ENCODE results near the gene OR6M1. TPM values are rescaled to one million over a fixed set of nuclear protein-coding genes. Genes with fewer than 3 reads are reported as not detected.

OR6M1 gene
- total and polyA plus RNA-seq, 2 of the 13 experiments (the other 11 are each of a cell fraction or from before 2014, with no cell fraction given): not detected

GRCh38 chr11:123829745-123830144, 23.6 kb upstream of the OR6M1 start:
- H3K4me3 ChIP-seq (replicated peaks in 1 of 3; ENCODE audit: insufficient read depth in 1 of 3, low read depth in 2 of 3, low read length in 3 of 3): no peak overlapping the region
- TF ChIP-seq ZNF788 (CRISPR knock-in tag; IDR thresholded peaks at IDR 0.05; ENCODE audit: borderline replicate concordance): no peak
- TF ChIP-seq ZNF569 (CRISPR knock-in tag; IDR thresholded peaks at IDR 0.05; ENCODE audit: borderline replicate concordance): no peak
- no peak for TF ChIP-seq NR2F6 (IDR thresholded peaks at IDR 0.05)
- TF ChIP-seq NR2F6 (CRISPR knock-in tag; IDR thresholded peaks at IDR 0.05): no peak
- no peak for TF ChIP-seq NAIF1 (CRISPR knock-in tag; IDR thresholded peaks at IDR 0.05; ENCODE audit: borderline replicate concordance)
- no peak for TF ChIP-seq ZMYM4 (CRISPR knock-in tag; IDR thresholded peaks at IDR 0.05)
- TF ChIP-seq ZNF44 (CRISPR knock-in tag; IDR thresholded peaks at IDR 0.05): no peak
- TF ChIP-seq CHD4 (IDR thresholded peaks at IDR 0.05; ENCODE audit: borderline replicate concordance, low read length): no peak
- TF ChIP-seq ZNF660 (CRISPR knock-in tag; IDR thresholded peaks at IDR 0.05; ENCODE audit: borderline replicate concordance, low read depth): no peak
- TF ChIP-seq MAFF (IDR thresholded peaks at IDR 0.05; ENCODE audit: low read depth, low read length): no peak
- TF ChIP-seq RARA (CRISPR knock-in tag; IDR thresholded peaks at IDR 0.05): no peak
- no peak for TF ChIP-seq TIGD3 (CRISPR knock-in tag; IDR thresholded peaks at IDR 0.05; ENCODE audit: borderline replicate concordance)
- no peak for TF ChIP-seq FIP1L1 (IDR thresholded peaks at IDR 0.05; ENCODE audit: borderline replicate concordance, insufficient read depth, low read depth, low read length)
- no peak for TF ChIP-seq ZBTB7B (CRISPR knock-in tag; IDR thresholded peaks at IDR 0.05)
- no peak for TF ChIP-seq ZNF18 (CRISPR knock-in tag; IDR thresholded peaks at IDR 0.05; ENCODE audit: insufficient replicate concordance)
- TF ChIP-seq PHF5A (CRISPR knock-in tag; IDR thresholded peaks at IDR 0.05; ENCODE audit: low read depth, unreplicated experiment): no peak
- no peak for TF ChIP-seq PRMT3 (CRISPR knock-in tag; IDR thresholded peaks at IDR 0.05; ENCODE audit: borderline replicate concordance, low read depth)
- no peak for TF ChIP-seq ZNF740 (CRISPR knock-in tag; IDR thresholded peaks at IDR 0.05)
- TF ChIP-seq ZNF768 (CRISPR knock-in tag; IDR thresholded peaks at IDR 0.05): no peak
- no peak for TF ChIP-seq GPBP1L1 (CRISPR knock-in tag; IDR thresholded peaks at IDR 0.05)
- TF ChIP-seq NFIB (CRISPR knock-in tag; IDR thresholded peaks at IDR 0.05; ENCODE audit: borderline replicate concordance): no peak
- H3K9me3 ChIP-seq (ENCODE audit: low read length): no peaks in the 10 kb centered on the region
- intact Hi-C loops (cut with micrococcal nuclease; ENCODE audit: unreplicated experiment): no loop called here
- in situ Hi-C loops (cut with HindIII; ENCODE audit: extremely low pct_ligation_motif_present, low pct_unique_long_range_greater_than_20kb): no loop called here
- H3K9ac ChIP-seq (ENCODE audit: insufficient read depth, low read depth, low read length): no peak overlapping the region
- WGBS (ENCODE audit: low lambda C conversion rate): 45% methylated on average over 5 of the region's 7 CpGs
- H3K79me2 ChIP-seq (ENCODE audit: insufficient read depth, low read length): no peaks in the 10 kb centered on the region
- H4K20me1 ChIP-seq (ENCODE audit: insufficient read depth, low read length): no peaks in the 10 kb centered on the region
- no peaks in the 10 kb centered on the region for H3K36me3 ChIP-seq (replicated peaks in 1 of 2; ENCODE audit: control insufficient read depth in 1 of 2, insufficient read depth in 2 of 2, low read length in 2 of 2)
- no peaks in the 10 kb centered on the region for H3K27me3 ChIP-seq (ENCODE audit: control insufficient read depth in 1 of 2, insufficient read depth in 2 of 2, low read length in 2 of 2)
- ATAC-seq (no peak), FAIRE-seq (no peak), DNase-seq (ENCODE audit: low spot score) (no peak)
- ChIA-PET POLR2A (no interaction called here), CTCF (ENCODE audit: low intra/inter-chr PET ratio, low total read pairs) (no interaction called here)
- BruUV-seq (replicated peaks): no TSS peak
- no peak overlapping the region for H3K4me2 ChIP-seq (ENCODE audit: low read depth, low read length)
- no peak overlapping the region for H2AFZ ChIP-seq (ENCODE audit: low read length)
- H3K27ac ChIP-seq (ENCODE audit: extremely low read length, insufficient read depth, low read length): no peak overlapping the region
- H3K4me1 ChIP-seq (ENCODE audit: insufficient read depth, low read length): no peaks in the 10 kb centered on the region

Data from HepG2 (cell line).